ENCODE data around the gene RNF115.

DNA sequence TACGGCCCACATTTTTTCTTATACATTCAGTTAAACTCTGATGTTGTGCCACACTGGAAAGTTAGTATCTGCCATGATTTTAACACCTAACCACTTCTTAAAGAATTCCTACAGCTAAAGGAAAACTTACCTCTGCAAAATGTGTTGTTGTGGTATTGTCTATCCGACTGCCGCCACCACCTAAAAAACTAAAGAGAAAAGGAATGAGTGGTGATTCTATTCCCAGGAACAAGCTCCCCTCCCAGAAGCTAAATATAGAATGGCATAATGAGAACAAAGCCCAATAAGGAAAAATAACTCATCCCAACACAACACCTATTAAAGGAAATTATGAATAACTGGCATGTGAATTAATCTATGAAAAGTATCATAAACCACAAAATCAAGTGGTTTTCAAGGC is 39.5 kb downstream of the RNF115 start:
- TF ChIP-seq, protein P1, sequence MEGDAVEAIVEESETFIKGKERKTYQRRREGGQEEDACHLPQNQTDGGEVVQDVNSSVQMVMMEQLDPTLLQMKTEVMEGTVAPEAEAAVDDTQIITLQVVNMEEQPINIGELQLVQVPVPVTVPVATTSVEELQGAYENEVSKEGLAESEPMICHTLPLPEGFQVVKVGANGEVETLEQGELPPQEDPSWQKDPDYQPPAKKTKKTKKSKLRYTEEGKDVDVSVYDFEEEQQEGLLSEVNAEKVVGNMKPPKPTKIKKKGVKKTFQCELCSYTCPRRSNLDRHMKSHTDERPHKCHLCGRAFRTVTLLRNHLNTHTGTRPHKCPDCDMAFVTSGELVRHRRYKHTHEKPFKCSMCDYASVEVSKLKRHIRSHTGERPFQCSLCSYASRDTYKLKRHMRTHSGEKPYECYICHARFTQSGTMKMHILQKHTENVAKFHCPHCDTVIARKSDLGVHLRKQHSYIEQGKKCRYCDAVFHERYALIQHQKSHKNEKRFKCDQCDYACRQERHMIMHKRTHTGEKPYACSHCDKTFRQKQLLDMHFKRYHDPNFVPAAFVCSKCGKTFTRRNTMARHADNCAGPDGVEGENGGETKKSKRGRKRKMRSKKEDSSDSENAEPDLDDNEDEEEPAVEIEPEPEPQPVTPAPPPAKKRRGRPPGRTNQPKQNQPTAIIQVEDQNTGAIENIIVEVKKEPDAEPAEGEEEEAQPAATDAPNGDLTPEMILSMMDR (conservative IDR thresholded peaks at IDR 0.05; ENCODE audit: low read length), result no peak
- no peak for TF ChIP-seq EZH2phosphoT487 (IDR thresholded peaks at IDR 0.05; ENCODE audit: borderline replicate concordance)

All from Loucy (cell line).